HAP-1 (cell line): Measurements from ENCODE around the gene SLC16A5.
"Not testable (repeated sequence)": the region's sequence is repeated elsewhere in the genome, so short reads cannot be mapped to it uniquely, and the experiment has no call there.

Source experiments
- DNase-seq, 2 experiments: peaks; one replicate each; pipeline ENCODE4 v3.0.0-alpha.2; 2016 to 2020; ENCODE audit warnings: low spot score in 2 of 2
- H3K27me3 ChIP-seq: fragments of 250-450 bp; sonication (Bioruptor Pico); 2 replicates; pipeline ENCODE4 v1.5.1; 2020; ENCODE audit warnings: low read depth, mild to moderate bottlenecking, moderate library complexity
- H3K36me3 ChIP-seq: fragments of 250-450 bp; sonication (Bioruptor Pico); replicated peaks from 2 replicates; pipeline ENCODE4 v1.5.1; 2020; ENCODE audit warnings: mild to moderate bottlenecking
- H3K4me1 ChIP-seq: fragments of 250-450 bp; sonication (Bioruptor Pico); 2 replicates; pipeline ENCODE4 v1.5.1; 2020; ENCODE audit warnings: mild to moderate bottlenecking
- H3K4me3 ChIP-seq: fragments of 250-450 bp; sonication (Bioruptor Pico); 2 replicates; pipeline ENCODE4 v1.5.1; 2020; ENCODE audit warnings: mild to moderate bottlenecking, moderate library complexity
- H3K9me3 ChIP-seq: fragments of 250-450 bp; sonication (Bioruptor Pico); 2 replicates; pipeline ENCODE4 v1.5.1; 2020; ENCODE audit warnings: mild to moderate bottlenecking, moderate library complexity
- in situ Hi-C: fragments of 300-500 bp; cut with MboI; formaldehyde crosslinking; loops from 3 replicates; pipeline ENCODE4 v1.14.3; 2020; ENCODE audit warnings: low sequenced_read_pairs, inconsistent platforms, mixed read lengths

Gene SLC16A5

DNA sequence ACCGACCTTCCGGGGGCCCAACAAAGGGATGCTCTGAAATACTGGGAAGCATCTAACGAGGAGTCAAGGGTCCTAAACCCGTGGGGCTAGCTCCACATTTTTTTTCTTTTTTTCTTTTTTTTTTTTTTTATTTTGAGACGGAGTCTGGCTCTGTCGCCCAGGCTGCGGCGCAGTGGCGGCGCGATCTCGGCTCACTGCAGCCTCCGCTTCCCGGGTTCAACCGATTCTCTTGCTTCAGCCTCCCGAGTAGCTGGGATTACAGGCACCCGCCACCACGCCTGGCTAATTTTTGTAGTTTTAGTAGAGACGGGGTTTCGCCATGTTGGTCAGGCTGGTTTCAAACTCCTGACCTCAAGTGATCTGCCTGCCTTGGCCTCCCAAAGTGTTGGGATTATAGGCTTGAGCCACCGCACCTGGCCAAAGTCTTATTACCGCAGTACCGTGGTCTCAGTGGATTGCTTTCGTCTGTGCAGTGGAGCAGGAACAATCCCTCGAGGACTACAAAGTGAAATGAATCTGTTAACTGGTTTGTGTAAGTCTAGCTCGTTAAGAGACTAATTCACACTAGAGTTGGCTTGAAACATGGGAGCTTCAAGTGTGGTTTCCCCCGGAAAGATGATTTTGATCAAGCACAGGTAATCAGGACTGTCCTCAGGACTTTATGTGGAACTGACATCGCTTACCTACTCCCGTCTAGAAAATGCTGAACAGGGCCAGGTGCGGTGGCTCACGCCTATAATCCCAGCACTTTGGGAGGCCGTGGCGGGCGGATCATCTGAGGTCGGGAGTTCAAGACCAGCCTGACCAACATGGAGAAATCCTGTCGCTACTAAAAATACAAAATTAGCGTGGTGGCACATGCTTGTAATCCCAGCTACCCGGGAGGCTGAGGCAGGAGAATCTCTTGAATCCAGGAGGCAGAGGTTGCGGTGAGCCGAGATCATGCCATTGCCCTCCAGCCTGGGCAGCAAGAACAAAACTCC lies 44.6 kb downstream of the SLC16A5 start:
- H3K36me3 ChIP-seq = peaks cover 45% of the 10 kb centered on the region
- DNase-seq, H3K27me3 ChIP-seq, H3K9me3 ChIP-seq, in situ Hi-C loops: not testable (repeated sequence)
- H3K4me1 ChIP-seq = peaks cover 14% of the 10 kb centered on the region
- peak overlapping the region; percentile 87 for H3K4me3 ChIP-seq

DNA sequence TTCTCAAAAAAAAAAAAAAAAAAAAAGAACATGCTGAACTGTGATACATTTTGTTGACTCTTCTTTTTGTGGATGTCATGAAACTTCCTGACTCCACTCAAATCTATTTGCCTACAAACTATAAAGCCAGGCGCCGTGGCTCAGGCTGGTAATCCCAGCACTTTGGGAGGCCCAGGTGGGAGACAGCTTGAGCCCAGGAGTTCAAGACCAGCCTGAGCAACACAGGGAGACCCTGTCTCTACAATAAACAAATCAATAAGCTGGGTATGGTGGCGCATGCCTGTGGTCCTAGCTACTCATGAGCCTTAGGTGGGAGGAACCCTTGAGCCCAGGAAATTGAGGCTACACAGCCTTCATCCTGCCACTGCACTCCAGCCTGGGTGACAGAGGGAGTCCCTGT lies 45.2 kb downstream of the SLC16A5 start:
- no peak for DNase-seq
- no peak overlapping the region for H3K4me3 ChIP-seq
- H3K36me3 ChIP-seq = peaks cover 48% of the 10 kb centered on the region
- peaks cover 14% of the 10 kb centered on the region for H3K4me1 ChIP-seq
- in situ Hi-C loops = no loop called here
- H3K9me3 ChIP-seq = no peaks in the 10 kb centered on the region
- H3K27me3 ChIP-seq = no peaks in the 10 kb centered on the region

DNA sequence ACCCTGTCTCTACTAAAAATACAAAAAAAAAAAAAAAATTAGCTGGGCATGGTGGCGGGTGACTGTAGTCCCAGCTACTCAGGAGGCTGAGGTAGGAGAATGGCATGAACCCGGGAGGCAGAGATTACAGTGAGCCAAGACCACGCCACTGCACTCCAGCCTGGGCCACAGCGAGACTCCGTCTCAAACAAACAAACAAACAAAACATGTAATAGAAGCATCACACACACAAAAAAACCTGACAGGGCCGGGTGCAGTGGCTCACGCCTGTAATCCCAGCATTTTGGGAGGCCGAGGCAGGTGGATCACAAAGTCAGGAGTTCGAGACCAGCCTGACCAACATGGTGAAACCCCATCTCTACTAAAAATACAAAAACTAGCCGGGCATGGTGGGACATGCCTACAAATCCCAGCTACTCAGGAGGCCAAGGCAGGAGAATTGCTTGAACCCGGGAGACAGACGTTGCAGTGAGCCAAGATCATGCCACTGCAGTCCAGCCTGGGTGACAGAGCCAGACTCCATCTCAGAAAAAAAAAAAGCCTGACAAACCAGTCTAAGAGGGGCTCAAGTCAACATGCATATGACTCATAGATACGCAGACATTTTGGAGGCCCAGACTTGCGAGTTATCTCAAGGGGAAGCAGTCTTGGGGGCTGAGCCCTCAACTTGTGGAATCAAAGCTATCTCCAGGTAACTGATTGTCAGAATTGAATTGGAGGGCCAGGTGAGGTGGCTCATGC lies 46.0 kb downstream of the SLC16A5 start:
- in situ Hi-C loops, H3K27me3 ChIP-seq: not testable (repeated sequence)
- peaks cover 54% of the 10 kb centered on the region for H3K36me3 ChIP-seq

DNA sequence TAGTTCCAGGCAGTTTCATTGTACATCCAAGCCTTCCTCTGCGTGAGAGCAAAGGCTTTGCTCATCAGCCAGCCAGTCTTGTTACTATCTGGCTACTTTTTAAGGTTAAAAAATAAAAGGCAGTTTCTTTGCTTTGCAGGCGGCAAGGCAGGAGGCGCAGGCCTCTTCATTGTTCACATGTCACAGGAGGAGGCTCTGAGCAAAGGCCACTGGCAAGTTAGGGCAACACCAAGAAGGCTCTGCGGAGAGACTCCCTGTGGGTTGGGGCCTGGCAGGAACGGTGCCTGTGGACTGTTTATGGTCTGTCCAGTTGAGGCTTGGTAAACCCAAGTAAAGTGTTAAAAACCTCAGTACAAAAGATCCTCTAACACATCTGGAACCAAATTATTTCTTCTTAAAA lies 47.7 kb downstream of the SLC16A5 start:
- peaks cover 54% of the 10 kb centered on the region for H3K36me3 ChIP-seq

More for the DNA sequence above, 46.0 kb downstream of the SLC16A5 start:
- H3K9me3 ChIP-seq, DNase-seq, H3K4me3 ChIP-seq: not testable (repeated sequence)
- peaks cover 14% of the 10 kb centered on the region for H3K4me1 ChIP-seq

DNA sequence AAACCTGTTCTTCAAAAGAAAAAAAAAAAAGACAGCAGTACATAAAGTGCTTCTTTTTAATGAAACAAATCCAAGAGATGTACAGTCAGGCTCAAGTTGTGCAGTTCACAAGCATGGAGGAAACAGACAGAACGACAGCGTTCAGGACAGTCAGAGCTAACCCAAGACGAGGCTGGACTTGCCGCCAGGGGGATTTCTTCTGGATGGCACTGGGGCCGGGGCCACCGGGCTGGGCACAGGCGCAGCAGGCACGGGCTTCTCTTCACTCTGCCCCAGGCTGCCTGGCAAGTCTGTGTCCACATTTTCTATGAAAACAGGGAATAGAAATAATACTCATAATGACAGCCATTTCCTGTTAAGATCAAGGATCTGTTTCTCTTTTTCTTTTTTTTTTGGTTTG lies 48.2 kb downstream of the SLC16A5 start:
- Histone ChIP-seq H3K4me1 (peaks cover 7% of the 10 kb centered on the region), H3K27me3 (no peaks in the 10 kb centered on the region), H3K4me3 (no peak overlapping the region), H3K36me3 (peaks cover 58% of the 10 kb centered on the region), H3K9me3 (no peaks in the 10 kb centered on the region)
- in situ Hi-C loops = no loop called here
- DNase-seq = no peak

More for the DNA sequence above, 47.7 kb downstream of the SLC16A5 start:
- Histone ChIP-seq H3K27me3 (no peaks in the 10 kb centered on the region), H3K4me1 (peaks cover 8% of the 10 kb centered on the region), H3K4me3 (no peak overlapping the region), H3K9me3 (no peaks in the 10 kb centered on the region)
- DNase-seq = no peak
- in situ Hi-C loops = no loop called here

DNA sequence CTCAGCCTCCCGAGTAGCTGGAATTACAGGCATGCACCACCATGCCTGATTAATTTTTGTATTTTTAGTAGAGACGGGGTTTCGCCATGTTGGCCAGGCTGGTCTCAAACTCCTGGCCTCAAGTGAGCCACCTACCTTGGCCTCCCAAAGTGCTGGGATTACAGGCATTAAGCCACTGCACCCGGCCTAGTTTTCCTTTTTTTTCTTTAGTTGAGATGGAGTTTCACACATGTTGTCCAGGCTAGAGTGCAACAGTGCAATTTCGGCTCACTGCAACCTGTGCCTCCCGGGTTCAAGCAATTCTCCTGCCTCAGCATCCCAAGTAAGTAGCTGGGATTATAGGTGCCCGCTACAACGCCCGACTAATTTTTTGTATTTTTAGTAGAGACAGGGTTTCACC lies 50.0 kb downstream of the SLC16A5 start:
- H3K27me3 ChIP-seq, H3K4me3 ChIP-seq, DNase-seq, H3K9me3 ChIP-seq, in situ Hi-C loops, H3K4me1 ChIP-seq: not testable (repeated sequence)
- H3K36me3 ChIP-seq = peaks cover 73% of the 10 kb centered on the region

DNA sequence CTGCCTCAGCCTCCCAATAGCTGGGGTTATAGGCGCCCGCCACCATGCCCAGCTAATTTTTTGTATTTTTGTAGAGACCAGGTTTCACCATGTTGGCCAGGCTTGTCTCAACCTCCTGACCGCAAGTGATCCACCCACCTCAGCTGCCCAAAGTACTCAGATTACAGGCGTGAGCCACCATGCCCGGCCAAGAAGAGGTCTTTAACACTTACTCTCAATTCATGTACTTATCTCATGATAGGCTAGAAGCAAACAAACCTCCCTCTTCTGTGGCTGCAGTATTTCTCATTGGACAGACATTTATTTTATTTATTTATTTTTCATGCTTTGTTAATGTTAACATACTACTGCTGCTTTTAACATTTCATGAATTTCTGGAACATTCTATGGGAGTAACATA lies 50.8 kb downstream of the SLC16A5 start:
- no peak for DNase-seq
- H3K9me3 ChIP-seq = no peaks in the 10 kb centered on the region
- H3K27me3 ChIP-seq = no peaks in the 10 kb centered on the region
- H3K36me3 ChIP-seq = peaks cover 80% of the 10 kb centered on the region
- no peaks in the 10 kb centered on the region for H3K4me1 ChIP-seq
- in situ Hi-C loops = no loop called here
- H3K4me3 ChIP-seq = no peak overlapping the region

DNA sequence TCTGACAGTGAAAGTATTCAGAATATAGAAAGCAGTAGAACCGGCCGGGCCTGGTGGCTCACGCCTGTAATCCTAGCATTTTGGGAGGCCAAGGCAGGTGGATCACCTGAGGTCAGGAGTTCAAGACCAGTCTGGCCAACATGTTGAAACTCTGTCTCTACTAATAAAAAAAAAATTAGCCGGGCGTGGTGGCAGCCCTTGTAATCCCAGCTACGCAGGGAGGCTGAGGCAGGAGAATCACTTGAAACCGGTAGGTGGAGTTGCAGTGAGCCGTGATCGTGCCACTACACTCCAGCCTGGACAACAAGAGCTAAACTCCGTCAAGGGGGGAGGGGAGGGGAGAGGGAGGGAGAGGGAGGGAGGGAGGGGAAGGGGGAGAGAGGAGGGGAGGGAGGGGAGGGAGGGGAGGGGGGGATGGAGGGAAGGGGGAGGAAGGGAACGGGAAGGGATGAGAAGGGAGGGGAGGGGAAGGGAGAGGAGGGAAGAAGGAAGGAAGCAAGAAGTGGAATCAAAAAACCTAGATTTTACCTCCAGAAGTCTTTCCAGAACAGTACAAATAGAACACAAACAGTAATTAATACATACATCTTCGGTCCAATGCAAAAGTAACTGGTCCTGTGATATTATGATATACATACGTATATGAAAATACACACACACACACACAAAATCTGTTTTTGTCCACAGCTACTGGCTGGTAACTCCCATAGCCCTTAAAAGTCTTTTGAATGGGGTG lies 54.6 kb downstream of the SLC16A5 start:
- Histone ChIP-seq H3K9me3 (no peaks in the 10 kb centered on the region), H3K36me3 (peaks cover 91% of the 10 kb centered on the region), H3K4me1 (no peaks in the 10 kb centered on the region), H3K4me3 (no peak overlapping the region), H3K27me3 (no peaks in the 10 kb centered on the region)
- no peak for DNase-seq
- in situ Hi-C loops = no loop called here

DNA sequence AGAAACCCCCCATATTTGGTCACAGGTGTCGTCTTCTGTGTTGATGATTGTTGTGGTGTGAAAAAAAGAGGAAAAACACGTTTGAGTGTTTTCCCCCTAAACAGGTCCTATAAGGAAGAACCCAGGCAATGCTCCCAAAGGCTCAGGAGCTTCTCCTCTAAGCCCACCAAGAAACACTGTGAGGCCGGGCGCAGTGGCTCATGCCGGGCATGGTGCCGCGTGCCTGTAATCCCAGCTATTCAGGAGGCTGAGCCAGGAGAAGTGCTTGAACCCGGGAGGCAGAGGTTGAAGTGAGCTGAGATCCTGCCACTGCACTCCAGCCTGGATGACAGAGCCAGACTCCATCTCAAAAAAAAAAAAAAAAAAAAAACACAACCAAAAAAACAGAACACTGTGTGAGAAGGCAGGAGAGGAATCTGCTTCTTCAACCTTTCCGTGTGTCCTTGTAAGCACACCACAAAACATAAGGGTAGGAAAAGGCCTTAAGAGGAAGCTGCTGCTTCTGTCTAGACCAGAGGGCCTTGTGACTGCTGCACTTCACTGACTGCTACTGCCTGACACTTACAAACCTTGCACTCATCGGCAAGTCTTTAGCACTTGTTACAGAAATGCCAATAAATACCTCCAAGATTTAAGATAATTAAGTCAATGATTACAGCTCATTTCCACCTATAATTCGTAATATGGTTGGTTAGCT lies 57.2 kb downstream of the SLC16A5 start:
- Histone ChIP-seq H3K36me3 (peaks cover 91% of the 10 kb centered on the region), H3K9me3 (no peaks in the 10 kb centered on the region), H3K4me1 (no peaks in the 10 kb centered on the region), H3K27me3 (no peaks in the 10 kb centered on the region), H3K4me3 (no peak overlapping the region)
- DNase-seq = no peak
- in situ Hi-C loops = no loop called here

DNA sequence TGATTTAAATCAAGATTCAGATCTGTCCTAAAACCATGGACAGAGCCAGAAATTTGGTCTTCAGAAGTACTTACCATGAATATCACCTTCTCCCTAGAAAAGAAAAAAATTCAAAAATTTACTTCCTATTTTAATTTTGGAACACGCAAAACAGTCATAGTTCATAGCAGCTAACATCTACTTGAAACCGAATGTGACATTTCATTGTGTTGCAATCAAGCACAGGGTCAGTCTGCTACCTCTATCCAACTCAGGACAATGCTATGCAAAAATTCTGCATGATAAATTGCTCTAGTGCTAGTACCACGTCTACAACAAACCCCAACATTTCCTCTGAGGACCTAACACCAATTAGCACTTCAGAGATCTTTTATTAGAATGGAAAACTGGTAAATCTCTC lies 58.8 kb downstream of the SLC16A5 start:
- H3K36me3 ChIP-seq = peaks cover 75% of the 10 kb centered on the region
- in situ Hi-C loops = no loop called here

DNA sequence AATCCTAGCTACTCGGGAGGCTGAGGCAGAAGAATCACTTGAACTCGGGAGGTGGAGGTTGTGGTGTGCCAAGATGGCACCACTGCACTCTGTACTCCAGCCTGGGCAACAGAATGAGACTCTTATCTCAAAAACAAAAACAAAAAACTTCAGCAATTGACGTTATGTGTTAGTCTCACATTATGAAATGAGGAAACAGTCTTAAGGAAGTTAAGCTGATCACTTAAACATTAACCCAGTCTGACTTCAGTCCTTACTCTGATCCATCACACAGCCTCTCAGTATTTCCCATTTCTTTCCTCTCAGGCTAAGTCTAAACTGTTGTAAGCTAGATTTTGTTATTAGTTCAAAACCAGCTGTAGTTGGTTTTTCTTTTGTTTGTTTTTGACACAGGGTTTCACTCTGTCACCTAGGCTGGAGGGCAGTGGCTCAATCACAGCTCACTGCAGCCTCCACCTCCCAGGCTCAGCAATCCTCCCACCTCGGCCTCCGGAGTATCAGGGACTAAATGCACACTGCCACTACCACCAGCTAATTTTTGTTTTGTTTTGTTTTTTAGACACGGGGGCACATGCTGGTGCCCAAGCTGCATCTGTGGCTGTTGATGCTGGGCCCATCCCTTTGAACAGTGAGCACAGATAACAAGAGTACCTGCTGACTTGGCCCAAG lies 60.3 kb downstream of the SLC16A5 start:
- Histone ChIP-seq H3K36me3 (peaks cover 63% of the 10 kb centered on the region), H3K4me1 (peaks cover 8% of the 10 kb centered on the region), H3K4me3 (no peak overlapping the region), H3K27me3 (no peaks in the 10 kb centered on the region), H3K9me3 (no peaks in the 10 kb centered on the region)
- in situ Hi-C loops = no loop called here
- DNase-seq = no peak

More for the DNA sequence above, 58.8 kb downstream of the SLC16A5 start:
- no peak overlapping the region for H3K4me3 ChIP-seq
- H3K4me1 ChIP-seq = peaks cover 8% of the 10 kb centered on the region
- no peak for DNase-seq
- H3K27me3 ChIP-seq = no peaks in the 10 kb centered on the region
- no peaks in the 10 kb centered on the region for H3K9me3 ChIP-seq

DNA sequence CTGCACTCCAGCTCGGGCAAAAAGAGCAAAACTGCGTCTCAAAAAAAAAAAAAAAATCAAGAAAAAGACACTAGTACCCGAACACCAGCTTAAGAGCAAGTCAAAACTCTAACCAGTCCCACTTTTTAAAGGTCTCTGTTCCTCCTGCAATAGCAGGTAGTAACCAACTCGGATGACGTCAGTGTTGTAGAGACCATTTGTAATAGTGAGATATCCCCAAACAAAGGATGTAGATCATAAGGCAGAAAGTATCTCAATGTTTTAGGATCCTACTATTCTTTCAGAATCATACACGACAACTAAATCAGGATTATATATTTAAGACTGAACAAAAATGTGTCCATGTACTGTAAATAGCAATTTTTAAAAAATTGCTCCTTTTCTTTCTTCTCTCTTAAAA lies 64.2 kb downstream of the SLC16A5 start:
- in situ Hi-C loops = no loop called here
- Histone ChIP-seq H3K9me3 (no peaks in the 10 kb centered on the region), H3K4me3 (peak overlapping the region; percentile 91), H3K27me3 (no peaks in the 10 kb centered on the region), H3K4me1 (peaks cover 20% of the 10 kb centered on the region), H3K36me3 (peaks cover 33% of the 10 kb centered on the region)
- DNase-seq = no peak

DNA sequence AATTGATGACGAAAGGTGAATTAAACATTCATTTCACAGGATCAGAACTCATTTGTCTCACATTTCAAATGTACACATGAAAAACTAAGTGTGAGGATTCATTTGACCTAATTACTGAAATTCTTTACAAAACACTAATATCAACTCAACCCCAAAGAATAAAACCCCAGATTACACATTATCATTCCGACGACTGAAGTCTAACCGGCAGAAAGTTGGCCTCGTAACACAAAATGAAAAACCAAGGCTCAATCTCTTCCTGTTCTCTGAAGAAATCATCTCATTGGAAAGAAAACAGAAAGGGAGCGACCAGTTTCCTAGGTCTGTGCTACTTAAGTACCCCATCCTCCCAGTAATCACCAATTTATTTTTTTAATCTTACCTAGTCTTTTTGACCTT lies 64.8 kb downstream of the SLC16A5 start:
- Histone ChIP-seq H3K27me3 (no peaks in the 10 kb centered on the region), H3K9me3 (no peaks in the 10 kb centered on the region), H3K36me3 (peaks cover 30% of the 10 kb centered on the region), H3K4me1 (peaks cover 20% of the 10 kb centered on the region), H3K4me3 (peak overlapping the region; percentile 91)
- no peak for DNase-seq
- in situ Hi-C loops = no loop called here
